ENCODE measurements around the gene C3orf33. TPM values are rescaled to one million over a fixed set of nuclear protein-coding genes. Genes with fewer than 3 reads are reported as not detected.

The C3orf33 gene
- polyA plus RNA-seq, 2 of the 4 experiments (the other 2 are of a cell fraction) = 8.3 to 11.1 TPM

DNA sequence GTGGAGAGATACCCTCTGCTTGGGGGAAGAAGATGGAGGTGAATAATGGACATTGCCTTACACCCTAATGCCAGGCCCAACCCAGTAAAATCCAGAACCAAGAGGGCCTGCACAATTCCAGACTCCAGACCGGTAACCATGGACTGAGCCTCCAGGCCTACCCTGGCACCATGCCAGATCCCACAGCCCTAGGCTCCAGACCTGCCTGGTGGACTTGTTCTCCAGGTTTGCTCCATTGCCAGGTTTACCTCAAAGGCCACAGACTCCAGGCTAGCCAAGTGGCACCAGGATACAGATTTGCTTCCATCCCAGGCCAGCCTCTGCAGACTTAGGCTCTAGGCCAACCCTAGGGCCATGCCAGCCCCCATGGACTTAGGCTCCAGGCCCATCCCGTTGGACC, 75.2 kb downstream of the C3orf33 start:
- POLR2A ChIA-PET = no interaction called here
- no peak for DNase-seq (ENCODE audit: low read depth in 1 of 2, low spot score in 1 of 2)
- Histone ChIP-seq H3K27ac (no peak overlapping the region), H3K9me3 (no peaks in the 10 kb centered on the region), H3K4me2 (no peak overlapping the region), H3K4me1 (no peaks in the 10 kb centered on the region), H3K4me3 (no peak overlapping the region)
- CTCF ChIA-PET = interaction anchor here (1.4 kb wide), 1 partner anchor 15 kb away, joined by 4 read pairs; no protein-coding TSS in a partner anchor
- no peak for TF ChIP-seq ZSCAN20 (CRISPR knock-in tag; IDR thresholded peaks at IDR 0.05)
- no peak for TF ChIP-seq CEBPB (IDR thresholded peaks at IDR 0.05)
- no peak for TF ChIP-seq FOXS1 (CRISPR knock-in tag; IDR thresholded peaks at IDR 0.05)
- TF ChIP-seq, protein P1, sequence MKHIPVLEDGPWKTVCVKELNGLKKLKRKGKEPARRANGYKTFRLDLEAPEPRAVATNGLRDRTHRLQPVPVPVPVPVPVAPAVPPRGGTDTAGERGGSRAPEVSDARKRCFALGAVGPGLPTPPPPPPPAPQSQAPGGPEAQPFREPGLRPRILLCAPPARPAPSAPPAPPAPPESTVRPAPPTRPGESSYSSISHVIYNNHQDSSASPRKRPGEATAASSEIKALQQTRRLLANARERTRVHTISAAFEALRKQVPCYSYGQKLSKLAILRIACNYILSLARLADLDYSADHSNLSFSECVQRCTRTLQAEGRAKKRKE (CRISPR knock-in tag; IDR thresholded peaks at IDR 0.05; ENCODE audit: low read depth) = no peak
- TF ChIP-seq POLR2A (IDR thresholded peaks at IDR 0.05; ENCODE audit: low read length) = no peak
- no peak for ATAC-seq
- FAIRE-seq = no peak
- 79% methylated on average over 2 of the region's 2 CpGs for WGBS (ENCODE audit: missing lambda C conversion rate)

GRCh38 chr3:155727836-155728235, 78.2 kb downstream of the C3orf33 start:
- ChIA-PET CTCF (interaction anchor here (0.6 to 1.7 kb wide), 2 partner anchors 10 to 200 kb away, joined by 3 to 9 read pairs; no protein-coding TSS in a partner anchor), POLR2A (no interaction called here)
- ATAC-seq (no peak), DNase-seq (ENCODE audit: low read depth in 1 of 2, low spot score in 1 of 2) (no peak), FAIRE-seq (no peak)
- H3K4me3 ChIP-seq = no peak overlapping the region
- no peaks in the 10 kb centered on the region for H3K9me3 ChIP-seq
- H3K27ac ChIP-seq = no peak overlapping the region
- 96% methylated on average over 3 of the region's 3 CpGs for WGBS (ENCODE audit: missing lambda C conversion rate)
- H3K4me2 ChIP-seq = no peak overlapping the region
- no peaks in the 10 kb centered on the region for H3K4me1 ChIP-seq
- TF ChIP-seq ESRRA (IDR thresholded peaks at IDR 0.05; ENCODE audit: borderline replicate concordance, low read length) = no peak
- TF ChIP-seq CHD4 (IDR thresholded peaks at IDR 0.05; ENCODE audit: borderline replicate concordance) = no peak
- no peak for TF ChIP-seq REST (IDR thresholded peaks at IDR 0.05)
- no peak for TF ChIP-seq HDAC2 (IDR thresholded peaks at IDR 0.05)
- TF ChIP-seq TP53 (CRISPR knock-in tag; IDR thresholded peaks at IDR 0.05) = no peak
- TF ChIP-seq CBX8 (IDR thresholded peaks at IDR 0.05) = no peak
- no peak for TF ChIP-seq CEBPB (IDR thresholded peaks at IDR 0.05)
- TF ChIP-seq MAZ (IDR thresholded peaks at IDR 0.05; ENCODE audit: borderline replicate concordance, low read depth, low read length) = no peak
- TF ChIP-seq JUNB (IDR thresholded peaks at IDR 0.05) = no peak
- TF ChIP-seq EP300 (IDR thresholded peaks at IDR 0.05) = no peak
- no peak for TF ChIP-seq POLR2AphosphoS2 (conservative IDR thresholded peaks at IDR 0.05; ENCODE audit: low read length)
- no peak for TF ChIP-seq BHLHE40 (IDR thresholded peaks at IDR 0.05; ENCODE audit: low read depth, low read length)
- no peak for TF ChIP-seq USF2 (IDR thresholded peaks at IDR 0.05)
- TF ChIP-seq GATA3 (IDR thresholded peaks at IDR 0.05; ENCODE audit: borderline replicate concordance) = no peak
- TF ChIP-seq KDM5A (IDR thresholded peaks at IDR 0.05) = no peak
- no peak for TF ChIP-seq TFCP2L1 (CRISPR knock-in tag; IDR thresholded peaks at IDR 0.05)
- TF ChIP-seq ZC3H11A (IDR thresholded peaks at IDR 0.05) = no peak

- POLR2A ChIA-PET = no interaction called here
- H3K9me3 ChIP-seq = no peaks in the 10 kb centered on the region
- H3K4me3 ChIP-seq = no peak overlapping the region
- H3K4me2 ChIP-seq = no peak overlapping the region
- no peak for ATAC-seq
- no peaks in the 10 kb centered on the region for H3K4me1 ChIP-seq
- no peak for FAIRE-seq
- CTCF ChIA-PET = interaction anchor here (0.8 to 4.1 kb wide), 3 partner anchors 11 to 361 kb away, joined by 3 to 29 read pairs (median 6); partner anchors contain the start of gene C3orf33
- H3K27ac ChIP-seq = no peak overlapping the region
- 86% methylated on average over 5 of the region's 5 CpGs for WGBS (ENCODE audit: missing lambda C conversion rate)
- DNase-seq (ENCODE audit: low read depth in 1 of 2, low spot score in 1 of 2) = no peak
- TF ChIP-seq EP300 (IDR thresholded peaks at IDR 0.05) (no peak), RAD21 (conservative IDR thresholded peaks at IDR 0.05 in 1 of 2, IDR thresholded peaks at IDR 0.05 in 1 of 2) (no peak), CHD4 (IDR thresholded peaks at IDR 0.05; ENCODE audit: borderline replicate concordance) (no peak), EHMT2 (IDR thresholded peaks at IDR 0.05; ENCODE audit: low read depth) (no peak), MAZ (IDR thresholded peaks at IDR 0.05; ENCODE audit: borderline replicate concordance, low read depth, low read length) (no peak), TP53 (CRISPR knock-in tag; IDR thresholded peaks at IDR 0.05) (no peak), HEYL (CRISPR knock-in tag; IDR thresholded peaks at IDR 0.05) (no peak), SREBF2 (IDR thresholded peaks at IDR 0.05) (no peak), SMC3 (IDR thresholded peaks at IDR 0.05) (no peak), GATA3 (IDR thresholded peaks at IDR 0.05; ENCODE audit: borderline replicate concordance) (no peak), NPAS2 (CRISPR knock-in tag; IDR thresholded peaks at IDR 0.05; ENCODE audit: borderline replicate concordance) (no peak), CEBPB (IDR thresholded peaks at IDR 0.05) (no peak), ZC3H11A (IDR thresholded peaks at IDR 0.05) (no peak)
- TF ChIP-seq, protein P2, sequence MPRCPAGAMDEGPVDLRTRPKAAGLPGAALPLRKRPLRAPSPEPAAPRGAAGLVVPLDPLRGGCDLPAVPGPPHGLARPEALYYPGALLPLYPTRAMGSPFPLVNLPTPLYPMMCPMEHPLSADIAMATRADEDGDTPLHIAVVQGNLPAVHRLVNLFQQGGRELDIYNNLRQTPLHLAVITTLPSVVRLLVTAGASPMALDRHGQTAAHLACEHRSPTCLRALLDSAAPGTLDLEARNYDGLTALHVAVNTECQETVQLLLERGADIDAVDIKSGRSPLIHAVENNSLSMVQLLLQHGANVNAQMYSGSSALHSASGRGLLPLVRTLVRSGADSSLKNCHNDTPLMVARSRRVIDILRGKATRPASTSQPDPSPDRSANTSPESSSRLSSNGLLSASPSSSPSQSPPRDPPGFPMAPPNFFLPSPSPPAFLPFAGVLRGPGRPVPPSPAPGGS (IDR thresholded peaks at IDR 0.05) = no peak
- TF ChIP-seq, protein P1 (CRISPR knock-in tag; IDR thresholded peaks at IDR 0.05; ENCODE audit: low read depth) = no peak
These were observed 91.8 kb downstream of the C3orf33 start for GRCh38 chr3:155714295-155714718.

Data from A549 (cell line).